Cortex of kidney (tissue), 1 donor: Measurements from ENCODE around the gene NDST1.
"Not testable (repeated sequence)": the region's sequence is repeated elsewhere in the genome, so short reads cannot be mapped to it uniquely, and the experiment has no call there.

Source experiments
- DNase-seq: peaks from one replicate; lab custom pipeline; 2025; lab: John Stamatoyannopoulos, UW

NDST1 gene

GRCh38 chr5:150507474-150508276, at the start of gene NDST1:
Gene NDST1, plus strand, starts transcription at chr5:150508131. Its CDS starts 13,124 bp downstream, at chr5:150521255.
- DNase-seq: no peak

- DNase-seq: no peak
Observed at GRCh38 chr5:150458802-150459557, 49.0 kb upstream of the NDST1 start.

GRCh38 chr5:150460781-150461180, 47.1 kb upstream of the NDST1 start:
- no peak for DNase-seq

- no peak for DNase-seq
Observed at GRCh38 chr5:150461231-150461630, 46.7 kb upstream of the NDST1 start.

- no peak for DNase-seq
Observed at GRCh38 chr5:150464554-150465012, 43.3 kb upstream of the NDST1 start.

GRCh38 chr5:150465927-150466326, 42.0 kb upstream of the NDST1 start:
- DNase-seq: no peak

- DNase-seq: no peak
Observed at GRCh38 chr5:150468206-150468605, 39.7 kb upstream of the NDST1 start.

GRCh38 chr5:150469718-150470469, 38.0 kb upstream of the NDST1 start:
- no peak for DNase-seq

- DNase-seq: no peak
Observed at GRCh38 chr5:150473673-150474358, 34.1 kb upstream of the NDST1 start.

GRCh38 chr5:150476568-150476967, 31.4 kb upstream of the NDST1 start:
- DNase-seq: not testable (repeated sequence)

GRCh38 chr5:150479416-150479815, 28.5 kb upstream of the NDST1 start:
- no peak for DNase-seq

- no peak for DNase-seq
Observed at GRCh38 chr5:150481708-150481965, 26.3 kb upstream of the NDST1 start.

- no peak for DNase-seq
Observed at GRCh38 chr5:150481972-150482406, 25.9 kb upstream of the NDST1 start.

- no peak for DNase-seq
Observed at GRCh38 chr5:150484964-150485692, 22.8 kb upstream of the NDST1 start.

GRCh38 chr5:150485693-150486401, 22.1 kb upstream of the NDST1 start:
- no peak for DNase-seq

GRCh38 chr5:150486402-150487198, 21.3 kb upstream of the NDST1 start:
- no peak for DNase-seq

GRCh38 chr5:150487199-150488061, 20.5 kb upstream of the NDST1 start:
- no peak for DNase-seq

GRCh38 chr5:150488519-150489359, 19.2 kb upstream of the NDST1 start:
- no peak for DNase-seq
